ENCODE results near the gene AGBL5. TPM values are rescaled to one million over a fixed set of nuclear protein-coding genes. Genes with fewer than 3 reads are reported as not detected.

The AGBL5 gene
- total and polyA plus RNA-seq, 2 of the 13 experiments (the other 11 are each of a cell fraction or from before 2014, with no cell fraction given): 55.9 to 73.3 TPM

DNA sequence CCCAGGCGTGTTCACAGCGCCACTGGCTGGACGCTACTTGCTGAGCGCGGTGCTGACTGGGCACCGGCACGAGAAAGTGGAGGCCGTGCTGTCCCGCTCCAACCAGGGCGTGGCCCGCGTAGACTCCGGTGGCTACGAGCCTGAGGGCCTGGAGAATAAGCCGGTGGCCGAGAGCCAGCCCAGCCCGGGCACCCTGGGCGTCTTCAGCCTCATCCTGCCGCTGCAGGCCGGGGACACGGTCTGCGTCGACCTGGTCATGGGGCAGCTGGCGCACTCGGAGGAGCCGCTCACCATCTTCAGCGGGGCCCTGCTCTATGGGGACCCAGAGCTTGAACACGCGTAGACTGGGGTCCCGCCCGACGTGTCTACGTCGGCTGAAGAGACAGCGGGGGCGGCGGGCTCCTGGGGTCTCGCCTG, 34.2 kb downstream of the AGBL5 start (continued):
- TF ChIP-seq MBNL3 (CRISPR knock-in tag; conservative IDR thresholded peaks at IDR 0.05): no peak
- no peak for TF ChIP-seq ZFP36L1 (CRISPR knock-in tag; IDR thresholded peaks at IDR 0.05)
- TF ChIP-seq, protein P1, sequence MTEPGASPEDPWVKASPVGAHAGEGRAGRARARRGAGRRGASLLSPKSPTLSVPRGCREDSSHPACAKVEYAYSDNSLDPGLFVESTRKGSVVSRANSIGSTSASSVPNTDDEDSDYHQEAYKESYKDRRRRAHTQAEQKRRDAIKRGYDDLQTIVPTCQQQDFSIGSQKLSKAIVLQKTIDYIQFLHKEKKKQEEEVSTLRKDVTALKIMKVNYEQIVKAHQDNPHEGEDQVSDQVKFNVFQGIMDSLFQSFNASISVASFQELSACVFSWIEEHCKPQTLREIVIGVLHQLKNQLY (CRISPR knock-in tag; IDR thresholded peaks at IDR 0.05): no peak
- no peak for TF ChIP-seq ZNF484 (CRISPR knock-in tag; IDR thresholded peaks at IDR 0.05; ENCODE audit: borderline replicate concordance, low read depth)
- TF ChIP-seq, protein P2, sequence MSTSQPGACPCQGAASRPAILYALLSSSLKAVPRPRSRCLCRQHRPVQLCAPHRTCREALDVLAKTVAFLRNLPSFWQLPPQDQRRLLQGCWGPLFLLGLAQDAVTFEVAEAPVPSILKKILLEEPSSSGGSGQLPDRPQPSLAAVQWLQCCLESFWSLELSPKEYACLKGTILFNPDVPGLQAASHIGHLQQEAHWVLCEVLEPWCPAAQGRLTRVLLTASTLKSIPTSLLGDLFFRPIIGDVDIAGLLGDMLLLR (CRISPR knock-in tag; IDR thresholded peaks at IDR 0.05): no peak
- no peak for TF ChIP-seq KLF9 (CRISPR knock-in tag; IDR thresholded peaks at IDR 0.05; ENCODE audit: low read depth)
- TF ChIP-seq TEAD3 (CRISPR knock-in tag; optimal IDR thresholded peaks at IDR 0.05; ENCODE audit: borderline replicate concordance): peak; percentile 74
- no peak for TF ChIP-seq KDM5B (CRISPR knock-in tag; IDR thresholded peaks at IDR 0.05; ENCODE audit: borderline replicate concordance)
- TF ChIP-seq ZNF775 (CRISPR knock-in tag; IDR thresholded peaks at IDR 0.05; ENCODE audit: borderline replicate concordance): no peak
- TF ChIP-seq EHMT2 (IDR thresholded peaks at IDR 0.05; ENCODE audit: borderline replicate concordance, low read depth, low read length): no peak
- TF ChIP-seq ZNF616 (CRISPR knock-in tag; IDR thresholded peaks at IDR 0.05; ENCODE audit: low read depth): no peak
- TF ChIP-seq JARID2 (CRISPR knock-in tag; IDR thresholded peaks at IDR 0.05; ENCODE audit: insufficient replicate concordance): no peak
- TF ChIP-seq JUND (CRISPR knock-in tag; IDR thresholded peaks at IDR 0.05): no peak
- no peak for TF ChIP-seq SCMH1 (CRISPR knock-in tag; IDR thresholded peaks at IDR 0.05; ENCODE audit: borderline replicate concordance)
- TF ChIP-seq ZNF598 (CRISPR knock-in tag; IDR thresholded peaks at IDR 0.05; ENCODE audit: borderline replicate concordance): no peak
- TF ChIP-seq ZNF720 (CRISPR knock-in tag; IDR thresholded peaks at IDR 0.05): no peak
- no peak for TF ChIP-seq THYN1 (CRISPR knock-in tag; IDR thresholded peaks at IDR 0.05; ENCODE audit: borderline replicate concordance, low read depth)
- TF ChIP-seq SNAI1 (CRISPR knock-in tag; IDR thresholded peaks at IDR 0.05; ENCODE audit: borderline replicate concordance): no peak
- no peak for TF ChIP-seq FOXA3 (CRISPR knock-in tag; IDR thresholded peaks at IDR 0.05)
- peak; percentile 73; the same call in 1 of the 2 replicates for TF ChIP-seq KDM2A (CRISPR knock-in tag; IDR thresholded peaks at IDR 0.05; ENCODE audit: borderline replicate concordance, low read depth)
- no peak for TF ChIP-seq RCOR2 (CRISPR knock-in tag; IDR thresholded peaks at IDR 0.05)
- no peak for TF ChIP-seq PCBP1 (IDR thresholded peaks at IDR 0.05; ENCODE audit: borderline replicate concordance, low read depth, low read length)
- TF ChIP-seq, protein P3, sequence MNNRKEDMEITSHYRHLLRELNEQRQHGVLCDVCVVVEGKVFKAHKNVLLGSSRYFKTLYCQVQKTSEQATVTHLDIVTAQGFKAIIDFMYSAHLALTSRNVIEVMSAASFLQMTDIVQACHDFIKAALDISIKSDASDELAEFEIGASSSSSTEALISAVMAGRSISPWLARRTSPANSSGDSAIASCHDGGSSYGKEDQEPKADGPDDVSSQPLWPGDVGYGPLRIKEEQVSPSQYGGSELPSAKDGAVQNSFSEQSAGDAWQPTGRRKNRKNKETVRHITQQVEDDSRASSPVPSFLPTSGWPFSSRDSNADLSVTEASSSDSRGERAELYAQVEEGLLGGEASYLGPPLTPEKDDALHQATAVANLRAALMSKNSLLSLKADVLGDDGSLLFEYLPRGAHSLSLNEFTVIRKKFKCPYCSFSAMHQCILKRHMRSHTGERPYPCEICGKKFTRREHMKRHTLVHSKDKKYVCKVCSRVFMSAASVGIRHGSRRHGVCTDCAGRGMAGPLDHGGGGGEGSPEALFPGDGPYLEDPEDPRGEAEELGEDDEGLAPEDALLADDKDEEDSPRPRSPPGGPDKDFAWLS (CRISPR knock-in tag; IDR thresholded peaks at IDR 0.05; ENCODE audit: borderline replicate concordance): no peak
- TF ChIP-seq ZNF782 (CRISPR knock-in tag; IDR thresholded peaks at IDR 0.05; ENCODE audit: borderline replicate concordance): 0 out of 2 replicates have a peak, but pooled peaks have one; percentile 55
- TF ChIP-seq, protein P4, sequence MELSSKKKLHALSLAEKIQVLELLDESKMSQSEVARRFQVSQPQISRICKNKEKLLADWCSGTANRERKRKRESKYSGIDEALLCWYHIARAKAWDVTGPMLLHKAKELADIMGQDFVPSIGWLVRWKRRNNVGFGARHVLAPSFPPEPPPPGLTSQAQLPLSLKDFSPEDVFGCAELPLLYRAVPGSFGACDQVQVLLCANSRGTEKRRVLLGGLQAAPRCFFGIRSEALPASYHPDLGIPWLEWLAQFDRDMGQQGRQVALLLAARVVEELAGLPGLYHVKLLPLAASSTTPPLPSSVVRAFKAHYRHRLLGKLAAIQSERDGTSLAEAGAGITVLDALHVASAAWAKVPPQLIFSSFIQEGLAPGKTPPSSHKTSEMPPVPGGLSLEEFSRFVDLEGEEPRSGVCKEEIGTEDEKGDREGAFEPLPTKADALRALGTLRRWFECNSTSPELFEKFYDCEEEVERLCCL (CRISPR knock-in tag; IDR thresholded peaks at IDR 0.05; ENCODE audit: borderline replicate concordance): no peak
- no peak for TF ChIP-seq TEAD2 (CRISPR knock-in tag; IDR thresholded peaks at IDR 0.05)
- no peak; the same call in 1 of the 2 replicates for TF ChIP-seq ZNF792 (CRISPR knock-in tag; IDR thresholded peaks at IDR 0.05)

Measured in HepG2 (cell line).